CD8-positive, alpha-beta memory T cell (primary cell): Measurements from ENCODE around the gene EHD4. TPM values are rescaled to one million over a fixed set of nuclear protein-coding genes. Genes with fewer than 3 reads are reported as not detected.

Source experiments
- CTCF ChIA-PET: fragments of 350-600 bp; sonication (Branson Sonifier 250); formaldehyde crosslinking; loops from one replicate; lab custom pipeline; 2021; ENCODE audit warnings: antibody characterized with exemption; lab: Charles Lee
- POLR2A ChIA-PET: fragments of 350-600 bp; sonication (Branson Sonifier 250); formaldehyde crosslinking; loops from one replicate; lab custom pipeline; 2021; ENCODE audit warnings: antibody characterized with exemption; lab: Charles Lee
- DNase-seq, 5 donors: peaks; one replicate each; pipeline versions ENCODE4 v3.0.0 to v3.0.0-alpha.2; 2020 to 2022; ENCODE audit warnings: mixed read lengths in 1 of 5
- H3K27ac ChIP-seq: one replicate; pipeline ENCODE4 v1.7.0; 2013; ENCODE audit warnings: low read depth, mild to moderate bottlenecking, low read length, moderate library complexity
- H3K27me3 ChIP-seq: 2 replicates; pipeline ENCODE4 v1.7.0; 2013; ENCODE audit warnings: low read length, mild to moderate bottlenecking; ENCODE audit not compliant: insufficient read depth, poor library complexity, severe bottlenecking
- H3K36me3 ChIP-seq: 2 replicates; pipeline ENCODE4 v1.7.0; 2013; ENCODE audit warnings: mild to moderate bottlenecking, low read length, moderate library complexity; ENCODE audit not compliant: insufficient read depth
- H3K4me1 ChIP-seq: 2 replicates; pipeline ENCODE4 v1.7.0; 2013; ENCODE audit warnings: mild to moderate bottlenecking, low read length, moderate library complexity; ENCODE audit not compliant: insufficient read depth
- H3K4me3 ChIP-seq: 2 replicates; pipeline ENCODE4 v1.7.0; 2013; ENCODE audit warnings: mild to moderate bottlenecking, low read length
- H3K9me3 ChIP-seq: 2 replicates; pipeline ENCODE4 v1.7.0; 2013; ENCODE audit warnings: mild to moderate bottlenecking, low read length
- H3K27ac Mint-ChIP-seq, 8 donors: one replicate each; pipeline ENCODE4 v1.8.0; 2020 to 2021; ENCODE audit warnings: mixed read lengths in 8 of 8, mild to moderate bottlenecking in 6 of 8, inconsistent platforms in 3 of 8, moderate library complexity in 3 of 8
- H3K27me3 Mint-ChIP-seq, 2 donors: one replicate each; pipeline ENCODE4 v1.8.0; 2020 to 2021; ENCODE audit warnings: mixed read lengths in 2 of 2, mild to moderate bottlenecking in 1 of 2, moderate library complexity in 1 of 2
- H3K36me3 Mint-ChIP-seq, 3 donors: one replicate each; pipeline ENCODE4 v1.8.0; 2020 to 2021; ENCODE audit warnings: mixed read lengths in 3 of 3, inconsistent platforms in 1 of 3, mild to moderate bottlenecking in 1 of 3
- H3K4me1 Mint-ChIP-seq, 3 donors: one replicate each; pipeline ENCODE4 v1.8.0; 2020 to 2021; ENCODE audit warnings: mixed read lengths in 3 of 3, inconsistent platforms in 1 of 3, mild to moderate bottlenecking in 1 of 3
- H3K4me3 Mint-ChIP-seq, 7 donors: one replicate each; pipeline ENCODE4 v1.8.0; 2020 to 2021; ENCODE audit warnings: mixed read lengths in 7 of 7, mild to moderate bottlenecking in 6 of 7, moderate library complexity in 4 of 7, inconsistent platforms in 2 of 7
- H3K9me3 Mint-ChIP-seq, 5 donors: one replicate each; pipeline ENCODE4 v1.8.0; 2020 to 2022; ENCODE audit warnings: mixed read lengths in 5 of 5, mild to moderate bottlenecking in 3 of 5, moderate library complexity in 2 of 5, inconsistent platforms in 1 of 5
- polyA plus RNA-seq: library from polyadenylated mRNA; unstranded; fragments of 300-500 nt; fragmentation: Illumina TruSeq; gene quantifications from one replicate; pipeline ENCODE4 v1.2.3, GENCODE V29; 2021
- total RNA-seq, 2 experiments: library from RNA; stranded (reverse); gene quantifications; one replicate each; pipeline ENCODE4 v1.2.3, GENCODE V29; 2021

Gene EHD4
- total and polyA plus RNA-seq, 3 experiments from 2014 or later, result 11.2 to 26.4 (median 24.2) TPM

- Mint-ChIP-seq H3K4me1 (peaks cover 15 to 20% (median 17%) of the 10 kb centered on the region in 3 donors), H3K4me3 (no peak overlapping the region), H3K27ac (peak overlapping the region in 1 of 8 donors; percentile 52), H3K36me3 (no peaks in the 10 kb centered on the region), H3K27me3 (peaks cover 0 to 4% of the 10 kb centered on the region in 2 donors), H3K9me3 (no peaks in the 10 kb centered on the region)
- no peaks in the 10 kb centered on the region for H3K36me3 ChIP-seq
- H3K27ac ChIP-seq, result no peak overlapping the region
- CTCF ChIA-PET, result no interaction called here
- H3K27me3 ChIP-seq, result no peaks in the 10 kb centered on the region
- H3K4me3 ChIP-seq, result no peak overlapping the region
- POLR2A ChIA-PET, result no interaction called here
- no peak for DNase-seq
- H3K4me1 ChIP-seq, result peaks cover 8% of the 10 kb centered on the region
- no peaks in the 10 kb centered on the region for H3K9me3 ChIP-seq
These were observed 104.0 kb downstream of the EHD4 start for GRCh38 chr15:41868321-41868720.

GRCh38 chr15:41866872-41867579, 105.3 kb downstream of the EHD4 start:
- Mint-ChIP-seq H3K27ac (peak overlapping the region in 2 of 8 donors; percentile 35 to 66), H3K36me3 (no peaks in the 10 kb centered on the region), H3K4me3 (no peak overlapping the region), H3K27me3 (no peaks in the 10 kb centered on the region), H3K9me3 (no peaks in the 10 kb centered on the region), H3K4me1 (peaks cover 16 to 24% (median 21%) of the 10 kb centered on the region in 3 donors)
- CTCF ChIA-PET, result no interaction called here
- H3K36me3 ChIP-seq, result no peaks in the 10 kb centered on the region
- peaks cover 8% of the 10 kb centered on the region for H3K4me1 ChIP-seq
- H3K9me3 ChIP-seq, result no peaks in the 10 kb centered on the region
- no peak overlapping the region for H3K27ac ChIP-seq
- POLR2A ChIA-PET, result no interaction called here
- no peak for DNase-seq
- H3K27me3 ChIP-seq, result no peaks in the 10 kb centered on the region
- no peak overlapping the region for H3K4me3 ChIP-seq

- Mint-ChIP-seq H3K4me1 (peaks cover 16 to 22% (median 21%) of the 10 kb centered on the region in 3 donors), H3K27me3 (no peaks in the 10 kb centered on the region), H3K27ac (no peak overlapping the region), H3K36me3 (no peaks in the 10 kb centered on the region), H3K9me3 (no peaks in the 10 kb centered on the region), H3K4me3 (no peak overlapping the region)
- H3K9me3 ChIP-seq, result no peaks in the 10 kb centered on the region
- POLR2A ChIA-PET, result no interaction called here
- CTCF ChIA-PET, result no interaction called here
- H3K4me3 ChIP-seq, result no peak overlapping the region
- H3K27ac ChIP-seq, result no peak overlapping the region
- no peak for DNase-seq
- H3K27me3 ChIP-seq, result no peaks in the 10 kb centered on the region
- no peaks in the 10 kb centered on the region for H3K36me3 ChIP-seq
- peaks cover 8% of the 10 kb centered on the region for H3K4me1 ChIP-seq
These were observed 106.1 kb downstream of the EHD4 start for GRCh38 chr15:41866263-41866703.

GRCh38 chr15:41865490-41866055, 106.8 kb downstream of the EHD4 start:
- H3K27ac Mint-ChIP-seq, result no peak overlapping the region
- no peaks in the 10 kb centered on the region for H3K9me3 Mint-ChIP-seq
- POLR2A ChIA-PET, result no interaction called here
- CTCF ChIA-PET, result no interaction called here
- no peaks in the 10 kb centered on the region for H3K36me3 Mint-ChIP-seq
- no peaks in the 10 kb centered on the region for H3K27me3 Mint-ChIP-seq
- no peak for DNase-seq
- peaks cover 11 to 17% (median 15%) of the 10 kb centered on the region in 3 donors for H3K4me1 Mint-ChIP-seq
- no peak overlapping the region for H3K4me3 ChIP-seq
- H3K4me3 Mint-ChIP-seq, result no peak overlapping the region
- H3K27ac ChIP-seq, result no peak overlapping the region
- no peaks in the 10 kb centered on the region for H3K36me3 ChIP-seq
- no peaks in the 10 kb centered on the region for H3K9me3 ChIP-seq
- H3K27me3 ChIP-seq, result no peaks in the 10 kb centered on the region
- H3K4me1 ChIP-seq, result peaks cover 3% of the 10 kb centered on the region

- no peaks in the 10 kb centered on the region for H3K4me1 ChIP-seq
- H3K9me3 ChIP-seq, result no peaks in the 10 kb centered on the region
- Mint-ChIP-seq H3K4me1 (peaks cover 12 to 17% (median 14%) of the 10 kb centered on the region in 3 donors), H3K9me3 (no peaks in the 10 kb centered on the region), H3K27me3 (no peaks in the 10 kb centered on the region), H3K36me3 (no peaks in the 10 kb centered on the region), H3K27ac (peak overlapping the region in 3 of 8 donors; percentile 24 to 76 (median 56)), H3K4me3 (peak overlapping the region in 2 of 7 donors; percentile 12 to 15)
- H3K4me3 ChIP-seq, result no peak overlapping the region
- CTCF ChIA-PET, result interaction anchor here (1.1 to 1.6 kb wide), 3 partner anchors 8 to 89 kb away, joined by 3 to 4 read pairs (median 3); partner anchors contain the start of gene MAPKBP1
- no peak overlapping the region for H3K27ac ChIP-seq
- POLR2A ChIA-PET, result no interaction called here
- no peaks in the 10 kb centered on the region for H3K27me3 ChIP-seq
- no peak for DNase-seq
- H3K36me3 ChIP-seq, result no peaks in the 10 kb centered on the region
These were observed 109.7 kb downstream of the EHD4 start for GRCh38 chr15:41862515-41863116.

GRCh38 chr15:41861736-41862356, 110.5 kb downstream of the EHD4 start:
- H3K4me3 ChIP-seq, result no peak overlapping the region
- no peaks in the 10 kb centered on the region for H3K36me3 ChIP-seq
- no peaks in the 10 kb centered on the region for H3K27me3 ChIP-seq
- Mint-ChIP-seq H3K36me3 (no peaks in the 10 kb centered on the region), H3K27ac (no peak overlapping the region), H3K4me3 (no peak overlapping the region), H3K4me1 (peaks cover 12 to 17% (median 14%) of the 10 kb centered on the region in 3 donors), H3K9me3 (no peaks in the 10 kb centered on the region), H3K27me3 (no peaks in the 10 kb centered on the region)
- DNase-seq, result no peak
- ChIA-PET POLR2A (interaction anchor here (0.5 kb wide), 1 partner anchor 271 kb away, joined by 3 read pairs; no protein-coding TSS in a partner anchor), CTCF (interaction anchor here (0.9 to 1.6 kb wide), 4 partner anchors 9 to 88 kb away, joined by 3 to 4 read pairs (median 3); partner anchors contain the start of gene MAPKBP1)
- no peak overlapping the region for H3K27ac ChIP-seq
- no peaks in the 10 kb centered on the region for H3K4me1 ChIP-seq
- H3K9me3 ChIP-seq, result no peaks in the 10 kb centered on the region

- no peaks in the 10 kb centered on the region for H3K9me3 Mint-ChIP-seq
- peaks cover 11 to 14% (median 11%) of the 10 kb centered on the region in 3 donors for H3K4me1 Mint-ChIP-seq
- H3K4me3 Mint-ChIP-seq, result no peak overlapping the region
- Histone ChIP-seq H3K36me3 (no peaks in the 10 kb centered on the region), H3K27me3 (no peaks in the 10 kb centered on the region), H3K4me1 (no peaks in the 10 kb centered on the region), H3K9me3 (no peaks in the 10 kb centered on the region), H3K4me3 (no peak overlapping the region), H3K27ac (no peak overlapping the region)
- POLR2A ChIA-PET, result no interaction called here
- CTCF ChIA-PET, result no interaction called here
- H3K36me3 Mint-ChIP-seq, result no peaks in the 10 kb centered on the region
- no peak for DNase-seq
- peaks cover 0 to 2% of the 10 kb centered on the region in 2 donors for H3K27me3 Mint-ChIP-seq
- no peak overlapping the region for H3K27ac Mint-ChIP-seq
These were observed 112.1 kb downstream of the EHD4 start for GRCh38 chr15:41860049-41860828.
